Activated CD8-positive, alpha-beta T cell treated with anti-CD3 and anti-CD28 coated beads for 36 hours (primary cell): Measurements from ENCODE around the gene CLIC6. TPM values are rescaled to one million over a fixed set of nuclear protein-coding genes. Genes with fewer than 3 reads are reported as not detected.
A peak's percentile ranks its signal among the peaks of the same experiment; 100 is the strongest.

Experiments used
- ATAC-seq: fragments of 200-7000 bp; cut with Tn5 transposase; one replicate; pipeline ENCODE4 v1.10.0; 2021; ENCODE audit warnings: mild to moderate bottlenecking, moderate library complexity
- CTCF ChIA-PET: fragments of 350-600 bp; sonication (Branson Sonifier 250); formaldehyde crosslinking; loops from one replicate; lab custom pipeline; 2021; ENCODE audit warnings: antibody characterized with exemption; lab: Charles Lee
- POLR2A ChIA-PET: fragments of 350-600 bp; sonication (Branson Sonifier 250); formaldehyde crosslinking; loops from one replicate; lab custom pipeline; 2021; ENCODE audit warnings: antibody characterized with exemption; lab: Charles Lee
- DNase-seq: peaks from one replicate; pipeline ENCODE4 v3.0.0-alpha.2; 2020
- H3K27ac Mint-ChIP-seq: one replicate; pipeline ENCODE4 v1.8.0; 2021; ENCODE audit warnings: mild to moderate bottlenecking, mixed read lengths
- H3K27me3 Mint-ChIP-seq: one replicate; pipeline ENCODE4 v1.8.0; 2021; ENCODE audit warnings: mixed read lengths
- H3K36me3 Mint-ChIP-seq: one replicate; pipeline ENCODE4 v1.8.0; 2021; ENCODE audit warnings: low read depth, mixed read lengths
- H3K4me1 Mint-ChIP-seq: one replicate; pipeline ENCODE4 v1.8.0; 2021; ENCODE audit warnings: low read depth, mixed read lengths
- H3K4me3 Mint-ChIP-seq: one replicate; pipeline ENCODE4 v1.8.0; 2021; ENCODE audit warnings: mild to moderate bottlenecking, moderate library complexity, mixed read lengths
- H3K9me3 Mint-ChIP-seq: one replicate; pipeline ENCODE4 v1.8.0; 2021; ENCODE audit warnings: mixed read lengths
- CTCF ChIP-seq: fragments of 200-600 bp; IDR thresholded peaks from one replicate; pipeline ENCODE4 v1.8.0; 2022; ENCODE audit warnings: antibody characterized with exemption, mild to moderate bottlenecking
- intact Hi-C: fragments of 100-400 bp; cut with micrococcal nuclease; formaldehyde crosslinking; loops from one replicate; pipeline ENCODE4 v1.10.0; 2022
- total RNA-seq, 2 experiments: library from RNA; stranded (reverse); gene quantifications; one replicate each; pipeline ENCODE4 v1.2.3, GENCODE V29; 2021

The CLIC6 gene
- total RNA-seq, 2 experiments from 2014 or later, result 0.54 to 0.58 TPM

GRCh38 chr21:34703571-34703970 is 34.8 kb downstream of the CLIC6 start:
- ChIA-PET POLR2A (interaction anchor here (0.7 kb wide), 1 partner anchor 35 kb away, joined by 3 read pairs; the partner anchor contains the start of gene CLIC6), CTCF (interaction anchor here (2.3 kb wide), 1 partner anchor 10 kb away, joined by 8 read pairs; no protein-coding TSS in a partner anchor)
- peaks cover 4% of the 10 kb centered on the region for H3K27me3 Mint-ChIP-seq
- no peak overlapping the region for H3K4me3 Mint-ChIP-seq
- H3K4me1 Mint-ChIP-seq, result peaks cover 23% of the 10 kb centered on the region
- intact Hi-C loops, result no loop called here
- no peak overlapping the region for H3K27ac Mint-ChIP-seq
- no peak for TF ChIP-seq CTCF
- H3K36me3 Mint-ChIP-seq, result no peaks in the 10 kb centered on the region
- DNase-seq, result no peak
- no peak for ATAC-seq
- no peaks in the 10 kb centered on the region for H3K9me3 Mint-ChIP-seq

- no peak overlapping the region for H3K4me3 Mint-ChIP-seq
- intact Hi-C loops, result no loop called here
- DNase-seq (no peak), ATAC-seq (no peak)
- CTCF ChIA-PET, result interaction anchor here (2.3 kb wide), 2 partner anchors 11 to 19 kb away, joined by 6 to 8 read pairs; no protein-coding TSS in a partner anchor
- no peak overlapping the region for H3K27ac Mint-ChIP-seq
- no peaks in the 10 kb centered on the region for H3K36me3 Mint-ChIP-seq
- H3K4me1 Mint-ChIP-seq, result peaks cover 26% of the 10 kb centered on the region
- TF ChIP-seq CTCF, result no peak
- peaks cover 4% of the 10 kb centered on the region for H3K27me3 Mint-ChIP-seq
- POLR2A ChIA-PET, result interaction anchor here (1.0 kb wide), 1 partner anchor 8 kb away, joined by 3 read pairs; no protein-coding TSS in a partner anchor
- no peaks in the 10 kb centered on the region for H3K9me3 Mint-ChIP-seq
These were observed 35.3 kb downstream of the CLIC6 start for GRCh38 chr21:34704119-34704518.

GRCh38 chr21:34705011-34705410 is 36.2 kb downstream of the CLIC6 start:
- Mint-ChIP-seq H3K27ac (no peak overlapping the region), H3K4me1 (peaks cover 26% of the 10 kb centered on the region), H3K36me3 (no peaks in the 10 kb centered on the region), H3K27me3 (peaks cover 4% of the 10 kb centered on the region), H3K4me3 (no peak overlapping the region), H3K9me3 (no peaks in the 10 kb centered on the region)
- intact Hi-C loops, result no loop called here
- no peak for TF ChIP-seq CTCF
- POLR2A ChIA-PET, result interaction anchor here (1.0 kb wide), 1 partner anchor 9 kb away, joined by 3 read pairs; no protein-coding TSS in a partner anchor
- DNase-seq, result no peak
- ATAC-seq, result no peak
- CTCF ChIA-PET, result interaction anchor here (2.3 kb wide), 2 partner anchors 12 to 18 kb away, joined by 6 to 8 read pairs; no protein-coding TSS in a partner anchor

GRCh38 chr21:34706337-34706736 is 37.5 kb downstream of the CLIC6 start:
- Mint-ChIP-seq H3K27ac (no peak overlapping the region), H3K27me3 (peaks cover 4% of the 10 kb centered on the region), H3K36me3 (no peaks in the 10 kb centered on the region), H3K4me3 (no peak overlapping the region), H3K4me1 (peaks cover 26% of the 10 kb centered on the region), H3K9me3 (no peaks in the 10 kb centered on the region)
- POLR2A ChIA-PET, result no interaction called here
- no peak for TF ChIP-seq CTCF
- ATAC-seq (no peak), DNase-seq (no peak)
- intact Hi-C loops, result no loop called here
- CTCF ChIA-PET, result interaction anchor here (1.7 to 2.3 kb wide), 2 partner anchors 13 to 17 kb away, joined by 6 to 8 read pairs; no protein-coding TSS in a partner anchor

GRCh38 chr21:34707876-34708325 is 39.1 kb downstream of the CLIC6 start:
- ChIA-PET POLR2A (interaction anchor here (0.8 kb wide), 1 partner anchor 178 kb away, joined by 3 read pairs; no protein-coding TSS in a partner anchor), CTCF (interaction anchor here (0.7 to 4.8 kb wide), 6 partner anchors 15 to 346 kb away, joined by 3 to 33 read pairs (median 5); no protein-coding TSS in a partner anchor)
- H3K36me3 Mint-ChIP-seq, result no peaks in the 10 kb centered on the region
- peak; percentile 85 for DNase-seq
- peaks cover 5% of the 10 kb centered on the region for H3K27me3 Mint-ChIP-seq
- peak; percentile 98 for ATAC-seq
- H3K27ac Mint-ChIP-seq, result peak overlapping the region; percentile 63
- H3K4me1 Mint-ChIP-seq, result peaks cover 26% of the 10 kb centered on the region
- H3K9me3 Mint-ChIP-seq, result no peaks in the 10 kb centered on the region
- TF ChIP-seq CTCF, result no peak
- intact Hi-C loops, result no loop called here
- no peak overlapping the region for H3K4me3 Mint-ChIP-seq
